Measurements from ENCODE around the gene PLD6.

PLD6 gene

DNA sequence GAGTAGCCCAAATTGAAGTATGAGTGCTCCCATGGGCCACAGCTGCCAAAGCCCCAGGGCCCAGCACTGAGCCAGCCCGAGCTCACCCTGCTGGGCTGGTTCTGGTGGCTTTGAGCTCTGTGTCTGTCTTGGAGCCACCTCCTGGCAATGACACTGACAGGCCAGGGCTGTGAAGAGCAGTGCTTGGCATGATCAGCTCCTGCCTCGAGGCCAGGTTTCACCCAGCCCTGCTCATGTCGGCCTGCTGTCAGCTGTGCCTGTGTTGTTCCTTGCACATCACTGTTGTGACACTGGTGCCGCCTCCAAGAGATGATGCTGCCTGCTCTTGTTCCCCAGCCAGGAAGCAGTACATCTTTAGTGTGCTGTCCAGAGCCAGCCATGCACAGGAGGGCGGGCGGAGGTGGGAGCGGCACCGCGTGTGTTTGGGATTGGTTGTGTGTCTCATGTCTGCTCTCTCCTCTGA, 26.0 kb downstream of the PLD6 start:
- TF ChIP-seq, protein P1, sequence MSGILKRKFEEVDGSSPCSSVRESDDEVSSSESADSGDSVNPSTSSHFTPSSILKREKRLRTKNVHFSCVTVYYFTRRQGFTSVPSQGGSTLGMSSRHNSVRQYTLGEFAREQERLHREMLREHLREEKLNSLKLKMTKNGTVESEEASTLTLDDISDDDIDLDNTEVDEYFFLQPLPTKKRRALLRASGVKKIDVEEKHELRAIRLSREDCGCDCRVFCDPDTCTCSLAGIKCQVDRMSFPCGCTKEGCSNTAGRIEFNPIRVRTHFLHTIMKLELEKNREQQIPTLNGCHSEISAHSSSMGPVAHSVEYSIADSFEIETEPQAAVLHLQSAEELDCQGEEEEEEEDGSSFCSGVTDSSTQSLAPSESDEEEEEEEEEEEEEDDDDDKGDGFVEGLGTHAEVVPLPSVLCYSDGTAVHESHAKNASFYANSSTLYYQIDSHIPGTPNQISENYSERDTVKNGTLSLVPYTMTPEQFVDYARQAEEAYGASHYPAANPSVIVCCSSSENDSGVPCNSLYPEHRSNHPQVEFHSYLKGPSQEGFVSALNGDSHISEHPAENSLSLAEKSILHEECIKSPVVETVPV (CRISPR knock-in tag; IDR thresholded peaks at IDR 0.05) = no peak
- TF ChIP-seq ZFP3 (CRISPR knock-in tag; IDR thresholded peaks at IDR 0.05) (no peak), RARB (CRISPR knock-in tag; IDR thresholded peaks at IDR 0.05) (no peak), ZNF8 (CRISPR knock-in tag; IDR thresholded peaks at IDR 0.05) (no peak), OSR1 (CRISPR knock-in tag; IDR thresholded peaks at IDR 0.05) (no peak), ISL1 (CRISPR knock-in tag; IDR thresholded peaks at IDR 0.05) (no peak)
- TF ChIP-seq, protein P2, sequence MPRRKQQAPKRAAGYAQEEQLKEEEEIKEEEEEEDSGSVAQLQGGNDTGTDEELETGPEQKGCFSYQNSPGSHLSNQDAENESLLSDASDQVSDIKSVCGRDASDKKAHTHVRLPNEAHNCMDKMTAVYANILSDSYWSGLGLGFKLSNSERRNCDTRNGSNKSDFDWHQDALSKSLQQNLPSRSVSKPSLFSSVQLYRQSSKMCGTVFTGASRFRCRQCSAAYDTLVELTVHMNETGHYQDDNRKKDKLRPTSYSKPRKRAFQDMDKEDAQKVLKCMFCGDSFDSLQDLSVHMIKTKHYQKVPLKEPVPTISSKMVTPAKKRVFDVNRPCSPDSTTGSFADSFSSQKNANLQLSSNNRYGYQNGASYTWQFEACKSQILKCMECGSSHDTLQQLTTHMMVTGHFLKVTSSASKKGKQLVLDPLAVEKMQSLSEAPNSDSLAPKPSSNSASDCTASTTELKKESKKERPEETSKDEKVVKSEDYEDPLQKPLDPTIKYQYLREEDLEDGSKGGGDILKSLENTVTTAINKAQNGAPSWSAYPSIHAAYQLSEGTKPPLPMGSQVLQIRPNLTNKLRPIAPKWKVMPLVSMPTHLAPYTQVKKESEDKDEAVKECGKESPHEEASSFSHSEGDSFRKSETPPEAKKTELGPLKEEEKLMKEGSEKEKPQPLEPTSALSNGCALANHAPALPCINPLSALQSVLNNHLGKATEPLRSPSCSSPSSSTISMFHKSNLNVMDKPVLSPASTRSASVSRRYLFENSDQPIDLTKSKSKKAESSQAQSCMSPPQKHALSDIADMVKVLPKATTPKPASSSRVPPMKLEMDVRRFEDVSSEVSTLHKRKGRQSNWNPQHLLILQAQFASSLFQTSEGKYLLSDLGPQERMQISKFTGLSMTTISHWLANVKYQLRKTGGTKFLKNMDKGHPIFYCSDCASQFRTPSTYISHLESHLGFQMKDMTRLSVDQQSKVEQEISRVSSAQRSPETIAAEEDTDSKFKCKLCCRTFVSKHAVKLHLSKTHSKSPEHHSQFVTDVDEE (CRISPR knock-in tag; IDR thresholded peaks at IDR 0.05) = no peak
- TF ChIP-seq, protein P3, sequence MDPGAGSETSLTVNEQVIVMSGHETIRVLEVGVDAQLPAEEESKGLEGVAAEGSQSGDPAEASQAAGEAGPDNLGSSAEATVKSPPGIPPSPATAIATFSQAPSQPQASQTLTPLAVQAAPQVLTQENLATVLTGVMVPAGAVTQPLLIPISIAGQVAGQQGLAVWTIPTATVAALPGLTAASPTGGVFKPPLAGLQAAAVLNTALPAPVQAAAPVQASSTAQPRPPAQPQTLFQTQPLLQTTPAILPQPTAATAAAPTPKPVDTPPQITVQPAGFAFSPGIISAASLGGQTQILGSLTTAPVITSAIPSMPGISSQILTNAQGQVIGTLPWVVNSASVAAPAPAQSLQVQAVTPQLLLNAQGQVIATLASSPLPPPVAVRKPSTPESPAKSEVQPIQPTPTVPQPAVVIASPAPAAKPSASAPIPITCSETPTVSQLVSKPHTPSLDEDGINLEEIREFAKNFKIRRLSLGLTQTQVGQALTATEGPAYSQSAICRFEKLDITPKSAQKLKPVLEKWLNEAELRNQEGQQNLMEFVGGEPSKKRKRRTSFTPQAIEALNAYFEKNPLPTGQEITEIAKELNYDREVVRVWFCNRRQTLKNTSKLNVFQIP (CRISPR knock-in tag; IDR thresholded peaks at IDR 0.05; ENCODE audit: borderline replicate concordance, low read depth) = no peak
- no peak for ATAC-seq

DNA sequence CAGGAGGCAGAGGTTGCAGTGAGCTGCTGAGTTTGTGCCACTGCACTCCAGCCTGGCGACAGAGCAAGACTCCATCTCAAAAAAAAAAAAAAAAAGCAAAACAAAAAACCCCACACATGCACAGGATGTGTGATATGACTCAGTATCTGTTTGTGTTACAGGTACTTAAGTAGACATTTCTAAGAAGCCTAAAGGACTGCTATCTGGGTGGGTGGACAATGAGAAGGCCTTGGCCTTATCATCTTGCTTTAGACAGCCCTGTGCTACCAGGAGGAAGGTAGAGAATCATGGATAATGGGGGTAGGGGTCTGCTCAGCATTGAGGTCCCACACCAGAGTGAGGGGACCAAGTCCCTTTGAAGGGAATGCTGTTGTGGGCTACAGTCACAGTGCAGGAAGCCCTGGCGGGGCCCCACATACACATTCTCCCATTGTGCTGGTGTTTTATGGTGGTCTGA, 26.7 kb downstream of the PLD6 start:
- ATAC-seq = no peak
- TF ChIP-seq ARNTL (CRISPR knock-in tag; IDR thresholded peaks at IDR 0.05; ENCODE audit: borderline replicate concordance, low read depth) = no peak
- TF ChIP-seq, protein P1 (CRISPR knock-in tag; IDR thresholded peaks at IDR 0.05) = no peak

DNA sequence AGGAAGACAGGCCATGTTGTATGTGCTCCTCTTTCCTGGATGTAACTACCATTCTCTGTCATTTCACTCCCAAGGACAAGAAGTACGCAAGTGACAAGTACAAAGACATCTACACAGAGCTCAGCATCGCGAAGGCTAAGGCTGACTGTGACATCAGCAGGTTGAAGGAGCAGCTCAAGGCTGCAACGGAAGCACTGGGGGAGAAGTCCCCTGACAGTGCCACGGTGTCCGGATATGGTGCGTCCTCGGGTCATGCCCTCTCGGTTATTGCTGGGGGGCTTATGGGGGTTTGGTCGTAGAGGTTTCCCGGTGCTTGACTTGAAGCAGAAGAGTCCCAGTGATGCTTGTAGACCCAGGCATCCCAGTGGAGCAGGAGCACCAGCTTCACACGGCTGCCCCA, 29.0 kb downstream of the PLD6 start:
- ATAC-seq = no peak
- TF ChIP-seq ZFP3 (CRISPR knock-in tag; IDR thresholded peaks at IDR 0.05) = no peak

DNA sequence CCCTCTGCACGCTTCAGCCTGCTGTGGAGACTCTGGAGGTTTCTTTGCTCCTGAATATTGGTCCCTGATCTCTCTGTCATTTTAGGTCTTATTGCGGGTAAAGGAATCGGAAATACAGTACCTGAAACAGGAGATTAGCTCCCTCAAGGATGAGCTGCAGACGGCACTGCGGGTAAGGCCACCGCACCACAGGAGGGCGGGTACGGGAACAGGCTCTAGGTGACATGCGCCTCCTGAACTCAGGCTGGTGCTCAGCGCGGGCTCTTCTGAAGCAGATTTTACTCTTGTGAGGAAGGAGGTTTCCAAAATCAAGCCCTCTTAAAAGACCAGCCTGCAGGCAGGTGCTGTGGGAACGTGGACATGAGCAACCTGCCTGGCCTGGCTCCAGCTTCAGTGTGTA, 29.8 kb downstream of the PLD6 start:
- no peak for TF ChIP-seq OSR1 (CRISPR knock-in tag; IDR thresholded peaks at IDR 0.05)
- TF ChIP-seq ISL1 (CRISPR knock-in tag; IDR thresholded peaks at IDR 0.05) = no peak
- TF ChIP-seq, protein P1 (CRISPR knock-in tag; IDR thresholded peaks at IDR 0.05) = no peak
- TF ChIP-seq GLIS3 (CRISPR knock-in tag; IDR thresholded peaks at IDR 0.05) = no peak
- no peak for TF ChIP-seq ARNTL (CRISPR knock-in tag; IDR thresholded peaks at IDR 0.05; ENCODE audit: borderline replicate concordance, low read depth)
- TF ChIP-seq, protein P4, sequence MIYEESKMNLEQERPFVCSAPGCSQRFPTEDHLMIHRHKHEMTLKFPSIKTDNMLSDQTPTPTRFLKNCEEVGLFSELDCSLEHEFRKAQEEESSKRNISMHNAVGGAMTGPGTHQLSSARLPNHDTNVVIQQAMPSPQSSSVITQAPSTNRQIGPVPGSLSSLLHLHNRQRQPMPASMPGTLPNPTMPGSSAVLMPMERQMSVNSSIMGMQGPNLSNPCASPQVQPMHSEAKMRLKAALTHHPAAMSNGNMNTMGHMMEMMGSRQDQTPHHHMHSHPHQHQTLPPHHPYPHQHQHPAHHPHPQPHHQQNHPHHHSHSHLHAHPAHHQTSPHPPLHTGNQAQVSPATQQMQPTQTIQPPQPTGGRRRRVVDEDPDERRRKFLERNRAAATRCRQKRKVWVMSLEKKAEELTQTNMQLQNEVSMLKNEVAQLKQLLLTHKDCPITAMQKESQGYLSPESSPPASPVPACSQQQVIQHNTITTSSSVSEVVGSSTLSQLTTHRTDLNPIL (CRISPR knock-in tag; IDR thresholded peaks at IDR 0.05; ENCODE audit: low read depth) = no peak
- TF ChIP-seq ZFP3 (CRISPR knock-in tag; IDR thresholded peaks at IDR 0.05) = no peak
- no peak for TF ChIP-seq CSDC2 (CRISPR knock-in tag; IDR thresholded peaks at IDR 0.05)
- TF ChIP-seq, protein P3 (CRISPR knock-in tag; IDR thresholded peaks at IDR 0.05; ENCODE audit: borderline replicate concordance, low read depth) = no peak
- ATAC-seq = no peak

Data from SK-N-SH treated with all-trans-retinoic acid at 6 μM for 48 hours (cell line).